Cerebellar nuclear complex (tissue), 1 donor: ENCODE results near the gene MRGPRX2.

Experiments
- DNase-seq, 2 experiments: peaks; one replicate each; lab custom pipeline; 2025; lab: John Stamatoyannopoulos, UW

Gene MRGPRX2

DNA sequence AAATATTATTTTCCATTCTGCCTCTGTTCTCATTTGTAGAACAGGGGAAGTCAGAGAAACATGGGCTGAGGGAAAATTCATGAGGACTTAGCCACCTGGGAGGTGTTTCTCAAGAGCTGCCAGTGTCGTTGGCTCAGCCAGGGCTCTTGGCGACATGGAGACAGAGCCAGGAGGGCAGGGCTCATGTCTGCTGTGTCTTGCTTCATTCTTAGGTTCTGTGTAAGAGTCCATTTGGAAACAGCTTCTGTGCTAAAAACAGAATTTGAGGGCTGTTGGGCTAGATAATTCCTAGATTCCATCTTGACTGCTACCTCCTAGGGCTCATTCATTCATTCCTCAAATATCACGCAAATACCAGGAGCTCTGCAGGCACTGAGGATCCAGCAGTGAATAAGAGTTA lies 15.1 kb upstream of the MRGPRX2 start:
- DNase-seq: no peak

DNA sequence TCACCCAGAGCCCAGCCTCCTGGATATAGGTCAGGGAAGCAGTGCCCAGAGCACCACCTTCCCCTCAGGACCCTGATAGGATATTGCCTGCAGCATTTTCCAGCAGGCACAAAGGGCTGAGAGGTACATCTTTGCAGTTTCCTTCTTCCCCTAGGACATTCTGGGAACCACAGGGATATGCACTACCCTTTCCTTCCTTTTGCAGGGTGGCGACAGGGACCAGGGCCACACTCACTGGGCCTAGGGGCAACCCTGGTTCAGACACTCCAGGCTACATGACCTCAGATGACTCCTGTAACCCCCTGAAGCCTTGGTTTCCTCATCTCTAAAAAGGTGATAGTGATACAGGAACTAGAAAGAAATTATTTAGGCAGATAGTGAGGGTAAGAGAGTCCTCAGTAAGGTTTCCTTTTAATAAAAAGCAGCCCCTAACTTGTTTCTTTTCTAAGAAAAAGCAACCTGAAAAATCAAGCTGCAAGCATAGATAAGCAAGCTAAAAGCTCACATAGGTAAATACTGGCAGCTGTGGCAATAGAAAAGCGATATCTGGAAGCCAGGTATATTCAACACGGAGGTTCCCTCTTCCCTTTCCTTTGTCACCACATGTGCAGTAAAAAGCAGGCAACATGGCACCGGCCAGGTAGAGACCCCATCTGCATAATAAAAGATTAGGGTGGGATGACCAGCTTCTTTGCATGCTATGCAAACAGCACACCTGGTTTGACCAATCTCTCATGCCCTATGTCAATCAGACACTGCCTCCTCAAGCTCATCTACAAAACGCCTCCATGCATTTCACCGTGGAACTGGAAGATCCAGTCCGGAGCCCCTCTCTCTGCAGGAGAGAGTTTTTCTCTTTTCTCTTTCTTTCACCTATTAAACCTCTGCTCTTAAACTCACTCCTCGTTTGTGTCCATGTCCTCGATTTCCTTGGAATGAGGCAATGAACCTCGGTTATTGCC lies 13.2 kb upstream of the MRGPRX2 start:
- DNase-seq: no peak

DNA sequence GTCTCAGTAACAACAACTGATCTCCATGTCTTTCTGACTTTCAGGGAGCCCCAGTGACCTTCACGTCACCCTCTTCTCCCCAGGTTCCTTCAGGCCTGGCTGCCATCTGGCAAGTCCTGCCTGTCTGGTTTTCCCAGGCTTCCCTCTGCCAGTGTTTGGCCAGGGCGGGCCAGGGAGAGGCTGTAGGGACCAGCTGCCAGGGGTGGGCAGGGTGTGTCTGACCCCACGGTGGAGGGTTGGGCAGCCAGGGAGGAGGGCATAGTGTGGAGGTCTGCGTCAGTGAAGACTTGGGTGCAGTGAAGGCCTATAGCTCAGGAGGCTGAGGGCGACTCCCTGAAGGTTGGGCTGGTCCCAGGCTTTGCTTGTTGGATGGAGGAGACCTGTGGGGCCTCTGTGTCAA lies 11.9 kb upstream of the MRGPRX2 start:
- no peak for DNase-seq

DNA sequence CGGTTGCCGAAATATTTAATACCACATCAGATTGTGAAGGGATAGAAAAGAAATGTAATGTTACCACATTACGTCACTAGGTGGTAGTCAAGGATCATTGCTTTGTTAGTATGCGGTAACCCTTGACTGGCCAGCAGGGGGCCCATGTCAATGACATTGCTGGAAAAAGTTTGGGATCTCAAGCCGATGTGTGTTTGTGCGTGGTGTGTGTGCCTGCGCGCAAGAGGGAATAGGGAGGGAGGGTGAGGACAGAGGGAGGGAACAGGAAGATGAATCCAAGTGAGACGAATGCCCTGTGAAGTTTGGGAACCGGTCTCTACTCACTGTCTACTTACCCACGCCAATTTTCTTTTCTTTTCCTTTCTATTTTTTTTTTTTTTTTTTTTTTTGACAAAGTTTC lies 10.7 kb upstream of the MRGPRX2 start:
- DNase-seq: no peak

DNA sequence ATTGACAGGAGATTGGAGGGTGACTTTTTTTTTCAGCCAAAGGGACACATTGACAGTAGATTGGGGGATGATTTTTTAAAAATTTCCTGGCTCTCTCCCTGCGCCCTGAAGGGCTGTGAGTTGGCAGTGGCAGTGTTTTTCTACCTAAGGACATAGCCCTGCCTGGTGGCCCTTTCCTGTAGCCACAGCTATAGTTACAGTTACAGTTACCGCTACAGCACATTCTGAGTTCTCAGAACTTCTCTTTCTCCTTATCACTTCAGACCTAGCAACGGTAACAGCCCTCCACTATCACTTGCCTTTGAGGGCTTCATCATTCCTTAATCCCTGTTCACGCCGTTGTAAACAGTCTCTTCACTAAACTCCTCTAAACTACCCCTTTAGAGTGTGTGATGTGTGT lies 684 bp downstream of the MRGPRX2 start:
- no peak for DNase-seq

DNA sequence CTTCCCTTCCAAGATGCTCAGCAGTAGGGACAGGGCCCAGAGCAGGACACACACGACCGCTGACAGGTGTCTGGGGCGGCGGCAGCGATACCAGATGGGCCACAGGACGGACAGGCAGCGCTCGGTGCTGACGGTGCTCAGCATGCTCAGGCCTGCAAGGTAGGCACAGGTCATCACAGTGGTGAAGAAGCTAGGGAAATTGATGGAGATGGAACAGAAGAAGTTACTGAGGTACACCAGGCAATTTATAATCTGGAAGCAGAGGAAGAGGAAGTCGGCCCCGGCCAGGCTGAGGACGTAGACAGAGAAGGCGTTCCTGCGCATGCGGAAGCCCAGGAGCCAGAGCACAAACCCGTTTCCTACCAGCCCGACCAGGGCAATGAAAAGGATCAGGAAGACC lies 4.6 kb downstream of the MRGPRX2 start:
- no peak for DNase-seq

DNA sequence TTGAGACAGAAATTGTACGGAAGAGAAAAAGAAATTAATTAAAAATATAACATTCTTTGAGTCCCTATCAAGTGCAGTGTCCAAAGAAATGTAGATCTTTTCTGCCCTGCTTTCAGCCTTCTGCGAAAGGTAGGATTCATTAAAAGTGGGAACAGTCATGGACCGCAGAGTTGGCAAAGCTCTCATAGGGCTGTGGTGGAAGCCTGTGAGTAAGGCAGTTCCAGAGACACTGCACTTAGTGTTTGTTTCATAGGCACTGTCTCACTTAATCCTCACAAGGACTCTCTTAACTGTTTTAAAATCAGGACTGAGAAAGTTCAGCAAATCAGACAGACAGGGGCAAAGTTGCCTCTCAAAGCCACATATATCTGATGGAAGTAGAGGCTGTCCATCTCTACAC lies 5.5 kb downstream of the MRGPRX2 start:
- DNase-seq: no peak

DNA sequence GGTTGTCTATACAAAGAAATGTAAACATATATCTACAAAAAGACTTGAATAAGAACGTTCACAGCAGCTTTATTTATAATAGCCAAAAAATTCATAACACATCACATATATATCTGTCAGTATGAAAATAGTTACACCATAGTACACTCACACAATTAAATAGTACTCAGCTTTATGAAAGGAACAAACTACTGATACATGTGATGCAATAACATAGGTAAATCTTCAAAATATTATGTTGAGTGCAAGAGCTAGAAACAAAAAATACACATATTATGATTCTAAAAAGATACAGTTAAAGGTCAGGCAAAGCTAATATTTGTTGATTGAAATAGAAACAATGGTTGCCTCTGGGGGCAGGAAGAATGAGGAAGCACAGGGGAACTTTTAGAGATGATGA lies 6.6 kb downstream of the MRGPRX2 start:
- DNase-seq: no peak

DNA sequence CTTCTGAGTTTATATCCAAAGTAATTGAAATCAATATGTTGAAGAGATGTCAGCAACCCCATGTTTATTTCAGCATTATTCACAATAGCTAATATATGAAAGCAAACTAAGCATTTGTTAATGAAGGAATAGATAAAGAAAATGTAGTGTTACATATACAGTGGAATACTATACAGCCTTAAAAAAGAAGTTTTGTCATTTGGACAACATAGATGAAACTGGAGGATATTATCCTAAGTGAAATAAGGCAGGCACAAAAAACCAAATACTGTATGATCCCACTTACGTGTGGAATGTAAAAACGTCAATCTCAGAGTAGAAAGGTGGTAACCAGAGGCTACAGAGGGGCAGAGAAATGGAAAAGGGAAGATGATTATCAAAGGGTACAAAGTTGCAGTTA lies 10.2 kb downstream of the MRGPRX2 start:
- DNase-seq: no peak

DNA sequence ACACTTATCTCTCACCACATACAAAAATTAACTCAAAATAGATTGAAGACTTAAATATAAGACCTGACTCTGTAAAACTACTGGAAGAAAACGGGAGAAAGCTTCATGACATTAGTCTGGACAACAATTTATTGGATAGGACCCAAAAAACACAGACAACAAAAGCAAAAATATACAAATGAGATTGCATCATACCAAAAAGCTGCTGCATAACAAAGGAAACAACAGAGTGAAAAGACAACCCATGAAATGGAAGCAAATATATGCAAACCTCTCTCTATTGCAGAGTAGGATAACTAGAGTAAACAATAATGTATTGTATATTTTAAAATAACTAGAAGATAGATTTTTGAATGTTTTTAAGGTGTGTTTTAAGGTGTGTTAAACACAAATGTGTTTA lies 11.2 kb downstream of the MRGPRX2 start:
- no peak for DNase-seq

DNA sequence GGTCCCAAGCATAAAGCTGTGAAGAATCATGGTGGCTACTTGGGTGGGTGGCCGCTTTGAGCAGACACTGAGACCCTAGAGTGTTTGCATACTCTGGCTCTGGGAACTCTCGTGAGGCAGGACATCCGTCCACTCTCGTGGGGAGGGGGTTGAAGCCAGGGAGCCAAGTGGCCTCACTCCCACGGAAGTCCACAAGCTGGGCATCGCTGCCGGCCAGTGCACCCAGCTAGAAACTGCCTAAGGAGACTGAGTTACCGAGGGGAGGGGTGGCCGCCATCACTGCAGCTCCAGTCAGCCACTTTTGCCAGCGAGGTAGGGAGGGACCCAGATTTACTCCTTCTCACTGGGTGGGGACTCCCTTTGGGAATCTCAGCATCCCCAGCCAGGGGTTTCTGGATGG lies 20.5 kb downstream of the MRGPRX2 start:
- DNase-seq: no peak

DNA sequence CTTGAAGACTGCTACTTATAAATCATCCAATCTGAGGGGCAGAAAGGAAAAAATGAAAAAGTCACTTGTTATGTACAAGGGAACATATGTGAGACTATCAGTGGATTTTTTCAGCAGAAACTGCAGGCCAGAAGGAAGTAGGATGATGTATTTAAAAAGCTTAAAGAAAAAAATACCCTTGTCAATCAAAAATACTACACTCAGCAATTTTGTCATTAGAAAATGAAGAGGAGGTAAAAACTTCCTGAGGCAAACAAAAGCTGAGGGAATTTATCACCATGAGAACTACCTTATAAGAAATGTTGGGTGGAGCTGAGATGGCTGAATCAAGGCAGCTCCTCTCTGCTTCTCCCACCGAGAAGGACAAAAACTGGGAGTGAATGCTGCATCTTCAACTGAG lies 21.1 kb downstream of the MRGPRX2 start:
- DNase-seq: no peak

DNA sequence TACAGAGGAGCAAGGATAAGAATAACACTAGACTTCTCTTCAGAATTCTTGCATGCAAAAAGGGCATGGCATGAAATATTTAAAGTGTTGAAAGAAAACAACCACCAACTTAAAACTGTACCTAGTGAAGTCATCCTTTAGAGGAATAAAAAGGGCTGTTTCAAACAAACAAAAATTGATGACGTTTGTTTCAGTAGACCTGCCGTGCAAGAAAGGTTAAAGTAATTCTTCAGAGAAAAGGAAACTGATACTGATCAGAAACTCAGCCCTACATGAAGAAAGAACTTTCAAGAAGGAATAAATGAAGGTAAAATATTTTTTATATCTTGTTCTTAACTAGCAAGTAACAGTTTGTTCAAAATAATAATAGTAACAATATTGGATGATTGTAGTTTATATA lies 27.5 kb downstream of the MRGPRX2 start:
- no peak for DNase-seq

DNA sequence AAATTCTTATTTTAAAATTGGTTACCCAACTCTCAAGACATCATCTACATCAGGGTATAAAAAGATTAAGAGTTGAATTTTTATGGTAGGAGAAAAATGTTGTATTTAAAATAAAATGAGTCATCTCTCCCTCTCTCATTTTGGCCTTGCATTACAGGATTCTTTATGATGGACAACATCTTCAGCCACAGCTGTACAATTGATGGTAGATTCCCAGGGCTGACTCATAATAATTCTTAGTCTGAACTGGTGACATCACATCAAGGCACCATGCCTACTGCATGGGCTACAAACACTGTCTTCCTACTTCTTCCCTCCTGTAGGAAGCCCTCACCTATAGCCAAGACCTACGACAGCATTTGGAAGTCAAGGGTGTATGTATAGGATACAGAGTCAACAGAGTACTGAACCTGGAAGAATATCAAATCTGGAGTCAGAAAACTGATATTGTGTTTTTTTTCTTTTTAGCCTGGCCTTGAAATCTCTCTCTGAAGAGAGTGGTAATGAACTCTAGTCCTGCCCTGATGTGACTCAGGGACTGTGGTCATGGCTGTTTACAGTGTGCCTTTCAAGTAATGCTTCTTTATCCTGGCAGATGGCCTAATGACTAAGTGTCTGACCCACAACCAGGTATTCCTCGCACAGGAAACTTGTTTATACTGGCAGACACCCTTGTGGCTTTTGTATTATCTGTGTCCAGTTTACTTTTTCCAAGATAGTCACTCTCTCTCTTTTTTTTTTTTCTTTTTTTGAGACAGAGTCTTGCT lies 32.5 kb downstream of the MRGPRX2 start:
- no peak for DNase-seq

DNA sequence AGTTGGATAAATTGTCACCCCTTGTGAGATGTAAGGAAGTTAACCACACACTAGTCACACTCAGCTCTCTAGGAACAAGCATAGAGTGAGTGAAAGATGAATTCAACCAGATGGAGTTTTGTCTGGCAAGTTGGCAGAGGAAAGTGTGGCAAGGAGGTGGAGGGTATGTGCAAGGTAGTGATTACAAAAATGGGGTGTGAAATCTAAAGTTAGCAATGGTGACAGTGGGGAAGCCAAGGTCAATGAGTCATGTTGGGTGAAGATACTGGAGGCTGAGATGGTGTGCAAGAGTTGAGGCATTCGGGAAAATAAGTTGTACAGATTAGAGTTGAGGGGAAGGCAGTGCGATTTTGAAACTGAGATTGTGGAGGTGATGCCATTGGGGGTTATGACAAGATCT lies 33.7 kb downstream of the MRGPRX2 start:
- no peak for DNase-seq

DNA sequence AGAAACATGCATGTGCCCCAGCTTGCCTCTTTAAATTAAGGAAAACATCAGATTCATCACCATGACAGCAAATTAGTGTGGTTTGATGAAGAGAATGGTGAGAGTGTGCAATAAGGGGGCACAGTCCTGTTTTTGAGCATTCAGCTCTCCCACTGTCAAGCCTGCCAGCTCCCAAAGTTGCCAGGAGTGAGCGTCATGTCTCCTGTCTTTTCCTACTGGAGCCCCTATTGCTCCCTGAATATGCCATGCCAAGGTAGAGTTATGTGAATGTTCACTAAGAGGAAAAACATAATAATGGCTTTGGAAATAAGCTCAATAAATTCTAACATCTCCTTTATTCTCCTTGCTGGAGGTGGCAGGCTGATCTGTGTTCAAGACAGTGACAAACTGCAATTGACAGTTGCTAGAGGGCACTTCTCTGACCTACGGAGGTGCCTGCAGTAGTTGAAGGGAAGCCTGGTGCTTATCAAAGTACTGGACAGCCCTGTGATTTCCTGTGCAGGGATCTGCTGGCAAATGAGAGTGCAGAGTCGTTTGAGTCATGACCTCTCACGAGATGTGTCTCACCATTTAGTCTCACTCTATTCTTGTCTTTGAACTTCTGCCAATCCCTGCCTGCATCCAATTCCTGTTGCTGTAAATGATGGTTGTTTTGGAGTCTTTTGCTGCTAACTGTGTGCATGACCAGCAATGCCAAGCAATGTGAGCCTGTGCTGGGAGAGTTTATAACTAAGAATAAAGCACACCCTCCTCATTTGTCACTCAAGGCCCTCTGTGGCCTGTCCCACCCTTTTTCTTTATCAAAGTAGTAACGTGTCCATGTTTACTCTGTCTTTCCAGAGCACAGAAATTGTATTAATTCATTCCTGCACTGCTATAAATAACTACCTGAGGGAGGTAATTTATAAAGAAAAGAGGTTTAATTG lies 34.8 kb downstream of the MRGPRX2 start:
- DNase-seq: no peak

DNA sequence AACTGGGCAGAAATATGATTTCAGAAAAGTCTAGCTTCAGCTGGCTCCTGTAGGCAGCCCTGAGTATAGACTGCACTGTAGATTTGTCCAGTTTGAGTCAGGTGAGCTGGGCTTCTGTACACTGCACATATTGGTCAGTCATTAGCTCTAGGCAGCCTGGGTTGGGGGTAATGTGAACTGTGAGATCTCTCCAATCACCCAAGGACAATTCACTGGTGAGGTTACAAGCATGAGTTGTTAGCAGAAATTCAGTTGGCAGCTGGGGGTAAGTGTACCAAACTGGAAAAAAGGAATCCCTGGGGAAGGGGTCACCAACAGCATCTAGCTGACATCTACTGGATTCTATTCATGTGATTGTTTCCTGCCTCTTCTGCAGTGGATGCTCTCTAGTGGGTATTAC lies 39.7 kb downstream of the MRGPRX2 start:
- no peak for DNase-seq

DNA sequence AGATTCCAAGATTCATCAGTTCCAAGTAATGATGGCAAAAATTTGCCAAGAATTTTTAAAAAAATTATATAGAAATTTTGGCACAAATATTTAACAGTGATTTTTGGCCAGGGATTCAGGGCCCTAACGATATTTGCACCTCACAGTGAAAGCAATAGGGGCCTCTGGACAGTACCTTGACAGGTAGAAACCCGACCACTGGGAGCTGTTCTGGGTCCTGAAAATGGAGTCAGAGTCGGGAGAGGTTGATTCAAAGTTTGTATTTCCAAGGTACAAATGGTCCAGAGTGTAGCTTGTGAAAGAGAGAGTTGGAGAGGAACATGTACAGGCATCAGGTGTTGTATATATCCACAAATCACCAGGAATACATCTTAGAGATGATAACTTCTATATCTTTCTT lies 41.6 kb downstream of the MRGPRX2 start:
- no peak for DNase-seq

DNA sequence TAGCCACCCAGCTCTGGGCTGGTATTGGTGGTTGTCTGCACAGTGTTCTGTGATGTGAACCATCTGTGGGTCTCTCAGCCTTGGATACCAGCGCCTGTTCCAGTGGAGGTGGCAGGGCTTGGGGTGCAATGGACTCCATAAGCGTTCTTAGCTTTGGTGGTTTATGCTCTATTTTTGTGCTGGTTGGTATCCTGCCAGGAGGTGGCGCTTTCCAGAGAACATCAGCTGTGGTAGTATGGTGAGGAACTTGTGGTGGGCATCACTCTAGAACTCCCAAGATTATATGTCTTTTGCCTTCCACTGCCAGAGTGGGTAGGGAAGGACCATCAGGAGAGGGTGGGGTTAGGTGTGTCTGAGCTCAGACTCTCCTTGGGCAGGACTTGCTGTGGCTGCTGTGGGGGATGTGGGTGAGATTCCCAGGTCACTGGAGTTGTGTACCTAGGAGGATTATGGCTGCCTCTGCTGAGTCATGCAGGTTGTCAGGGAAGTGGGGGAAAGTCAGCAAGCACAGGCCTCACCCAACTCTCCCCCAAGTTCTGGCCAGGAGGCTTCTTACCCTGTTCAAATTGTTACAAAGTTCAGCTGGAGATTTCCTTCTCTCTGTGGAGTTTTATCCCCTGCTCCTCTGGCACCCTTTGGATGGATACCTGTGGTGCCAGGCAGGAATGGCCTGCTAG lies 47.2 kb downstream of the MRGPRX2 start:
- no peak for DNase-seq

DNA sequence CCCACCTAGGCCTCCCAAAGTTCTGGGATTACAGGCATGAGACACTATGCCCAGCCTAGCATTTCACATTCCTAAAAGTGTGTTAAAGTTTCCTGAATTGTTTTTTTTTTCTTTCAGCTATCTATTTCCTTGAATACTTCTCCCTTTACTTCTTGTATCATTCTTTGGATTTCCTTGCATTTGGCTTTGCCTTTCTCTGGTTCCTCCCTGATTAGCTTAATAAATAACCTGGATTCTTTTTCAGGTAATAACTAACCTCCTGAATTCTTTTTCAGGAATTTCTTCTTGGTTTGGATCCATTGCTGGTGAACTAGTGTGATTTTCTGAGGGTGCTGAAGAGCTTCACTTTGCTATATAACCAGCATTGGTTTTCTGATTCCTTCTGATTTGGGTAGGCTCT lies 47.9 kb downstream of the MRGPRX2 start:
- DNase-seq: no peak
